GM19328 (cell line): Measurements from ENCODE around the gene ATL3.
A peak's percentile ranks its signal among the peaks of the same experiment; 100 is the strongest.
"Not testable (repeated sequence)": the region's sequence is repeated elsewhere in the genome, so short reads cannot be mapped to it uniquely, and the experiment has no call there.

ENCODE experiments used
- ATAC-seq: cut with Tn5 transposase; IDR thresholded peaks from one replicate; pipeline ENCODE4 v1.9.1; 2021; ENCODE audit warnings: mild to moderate bottlenecking, moderate library complexity; ENCODE audit not compliant: unreplicated experiment

The ATL3 gene

GRCh38 chr11:63682066-63683021, 11.2 kb upstream of the ATL3 start:
- peak; percentile 7 for ATAC-seq

- peak; percentile 83 for ATAC-seq
Measured at GRCh38 chr11:63681321-63682065, 10.3 kb upstream of the ATL3 start, which contains the start of gene RTN3. Gene RTN3, plus strand, starts transcription at chr11:63681500. Its CDS starts 137 bp downstream, at chr11:63681637.

- no peak for ATAC-seq
Measured at GRCh38 chr11:63680834-63681320, 9.7 kb upstream of the ATL3 start.

GRCh38 chr11:63673579-63673978, 2.4 kb upstream of the ATL3 start:
- ATAC-seq: no peak

GRCh38 chr11:63672936-63673539, 1.9 kb upstream of the ATL3 start:
- ATAC-seq: no peak

GRCh38 chr11:63672156-63672463, 934 bp upstream of the ATL3 start:
- no peak for ATAC-seq

- ATAC-seq: peak; percentile 24
Measured at GRCh38 chr11:63670433-63671321, 499 bp downstream of the ATL3 start.

- no peak for ATAC-seq
Measured at GRCh38 chr11:63670096-63670432, 1.1 kb downstream of the ATL3 start.

- ATAC-seq: no peak
Measured at GRCh38 chr11:63667995-63668795, 3.0 kb downstream of the ATL3 start.

- no peak for ATAC-seq
Measured at GRCh38 chr11:63666874-63667273, 4.3 kb downstream of the ATL3 start.

GRCh38 chr11:63663809-63664208, 7.4 kb downstream of the ATL3 start:
- no peak for ATAC-seq

- ATAC-seq: no peak
Measured at GRCh38 chr11:63660972-63661371, 10.2 kb downstream of the ATL3 start.

GRCh38 chr11:63652671-63653070, 18.5 kb downstream of the ATL3 start:
- no peak for ATAC-seq

- no peak for ATAC-seq
Measured at GRCh38 chr11:63643205-63643604, 28.0 kb downstream of the ATL3 start.

- ATAC-seq: no peak
Measured at GRCh38 chr11:63641727-63642126, 29.4 kb downstream of the ATL3 start.

GRCh38 chr11:63639199-63639832, 31.9 kb downstream of the ATL3 start:
- ATAC-seq: no peak

- ATAC-seq: not testable (repeated sequence)
Measured at GRCh38 chr11:63638436-63638835, 32.7 kb downstream of the ATL3 start.

GRCh38 chr11:63635762-63636465, 35.3 kb downstream of the ATL3 start:
- ATAC-seq: no peak

- no peak for ATAC-seq
Measured at GRCh38 chr11:63629426-63629825, 41.8 kb downstream of the ATL3 start.
